ENCODE results near the gene ARFGEF3.

The ARFGEF3 gene

DNA sequence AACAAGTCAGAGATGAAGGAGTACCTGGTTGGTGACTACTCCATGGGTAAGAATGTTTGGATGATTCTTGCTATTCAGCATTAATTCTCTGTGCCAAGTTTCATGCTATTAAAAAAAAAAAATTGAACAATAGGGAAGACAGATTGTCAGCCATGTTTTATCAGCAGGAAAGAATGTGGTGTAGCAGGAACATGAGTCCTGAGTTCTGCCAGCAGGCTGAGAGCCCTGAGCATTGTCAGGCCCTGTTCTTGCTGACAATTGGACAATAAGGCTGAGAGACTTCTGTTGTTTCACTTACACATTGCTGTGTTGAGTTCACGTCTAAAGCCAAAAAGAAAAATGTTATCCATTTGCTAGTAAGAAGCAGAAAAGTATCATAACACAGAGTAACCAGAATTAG lies 145.6 kb downstream of the ARFGEF3 start:
- H3K4me3 ChIP-seq (replicated peaks in 1 of 2; ENCODE audit: low read depth in 2 of 2, low read length in 2 of 2), result no peak overlapping the region
- peak; percentile 25 to 62 for DNase-seq (ENCODE audit: low read depth in 2 of 2)
- no peak for TF ChIP-seq CTCF (IDR thresholded peaks at IDR 0.05; ENCODE audit: low read depth, low read length)

DNA sequence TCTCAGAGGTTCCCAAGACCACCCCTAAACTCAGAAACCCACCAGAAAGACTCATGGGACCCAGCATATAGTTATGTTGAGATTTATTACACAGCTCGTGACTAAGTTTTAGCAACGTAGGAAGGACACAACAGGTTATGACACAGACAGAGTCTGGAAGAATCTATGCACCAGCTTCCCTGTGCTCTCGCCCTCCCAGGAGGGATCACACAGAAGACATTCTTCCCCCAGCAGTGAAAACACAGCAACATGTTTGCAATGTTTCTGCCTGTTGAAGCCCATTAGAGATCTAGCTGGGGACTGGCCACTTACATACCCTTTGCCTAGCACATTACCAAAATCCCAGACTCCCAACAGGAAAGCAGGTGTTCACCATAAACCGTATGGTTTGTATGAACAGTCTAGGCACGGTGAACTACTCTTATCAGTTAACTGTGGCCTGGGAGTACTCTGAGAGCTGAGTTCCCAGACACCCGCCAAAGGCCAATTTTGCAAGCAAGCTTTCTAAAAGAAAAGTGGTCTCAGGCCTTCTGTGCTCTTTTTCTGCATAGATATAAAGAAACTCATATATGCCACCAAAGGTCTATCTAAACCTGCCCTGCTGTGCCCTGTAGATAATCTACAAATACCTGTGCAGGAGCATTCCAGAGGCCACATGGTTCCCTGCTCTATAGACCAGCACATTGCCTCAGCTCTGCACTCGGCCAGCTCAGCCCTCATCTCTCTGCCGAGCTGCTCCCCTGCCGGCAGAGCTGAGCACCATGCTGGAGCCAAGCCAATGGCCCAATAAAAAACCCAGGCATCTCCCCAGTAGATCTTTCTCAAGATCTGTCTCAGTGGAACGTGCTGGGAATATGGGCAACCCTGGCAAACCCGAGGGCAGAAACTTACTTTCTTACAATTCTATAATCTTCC lies 146.3 kb downstream of the ARFGEF3 start:
- peak; percentile 29 to 32 for DNase-seq (ENCODE audit: low read depth in 2 of 2)
- TF ChIP-seq CTCF (IDR thresholded peaks at IDR 0.05; ENCODE audit: low read depth, low read length), result peak; percentile 44
- no peak overlapping the region for H3K4me3 ChIP-seq (replicated peaks in 1 of 2; ENCODE audit: low read depth in 2 of 2, low read length in 2 of 2)

- TF ChIP-seq CTCF (IDR thresholded peaks at IDR 0.05; ENCODE audit: low read depth, low read length), result no peak
- no peak for DNase-seq (ENCODE audit: low read depth in 2 of 2)
- H3K4me3 ChIP-seq (replicated peaks in 1 of 2; ENCODE audit: low read depth in 2 of 2, low read length in 2 of 2), result no peak overlapping the region
These were observed 147.0 kb downstream of the ARFGEF3 start for GRCh38 chr6:138308731-138309110.

- no peak for TF ChIP-seq CTCF (IDR thresholded peaks at IDR 0.05; ENCODE audit: low read depth, low read length)
- DNase-seq (ENCODE audit: low read depth in 2 of 2), result no peak
- no peak overlapping the region for H3K4me3 ChIP-seq (replicated peaks in 1 of 2; ENCODE audit: low read depth in 2 of 2, low read length in 2 of 2)
These were observed 148.0 kb downstream of the ARFGEF3 start for GRCh38 chr6:138309695-138310094.

DNA sequence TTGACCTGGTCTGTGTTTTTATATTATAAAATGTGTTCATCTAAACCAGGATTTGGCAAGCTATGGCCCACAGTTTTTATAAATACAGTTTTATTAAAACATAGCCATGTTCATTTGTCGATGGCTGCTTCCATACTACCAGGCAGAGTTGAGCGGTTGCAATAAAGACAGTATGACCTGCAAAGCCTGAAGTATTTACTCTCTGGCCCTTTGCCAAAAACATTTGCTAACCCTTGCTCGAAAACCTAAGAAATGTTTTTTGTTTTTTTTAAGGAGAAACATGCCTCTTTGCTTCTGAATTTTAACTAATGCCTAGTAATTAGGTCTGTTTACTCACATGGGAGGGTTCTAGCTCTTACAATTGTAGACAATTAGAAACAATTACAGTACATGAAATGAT lies 148.6 kb downstream of the ARFGEF3 start:
- DNase-seq (ENCODE audit: low read depth in 2 of 2), result peak; percentile 14 to 23
- TF ChIP-seq CTCF (IDR thresholded peaks at IDR 0.05; ENCODE audit: low read depth, low read length), result no peak

GRCh38 chr6:138310821-138311220 lies 149.1 kb downstream of the ARFGEF3 start:
- no peak for DNase-seq (ENCODE audit: low read depth in 2 of 2)
- no peak for TF ChIP-seq CTCF (IDR thresholded peaks at IDR 0.05; ENCODE audit: low read depth, low read length)
- H3K4me3 ChIP-seq (replicated peaks in 1 of 2; ENCODE audit: low read depth in 2 of 2, low read length in 2 of 2), result no peak overlapping the region

More for the DNA sequence above, 148.6 kb downstream of the ARFGEF3 start:
- no peak overlapping the region for H3K4me3 ChIP-seq (replicated peaks in 1 of 2; ENCODE audit: low read depth in 2 of 2, low read length in 2 of 2)

Measured in cardiac fibroblast (primary cell).